ENCODE results near the gene LIME1.

DNA sequence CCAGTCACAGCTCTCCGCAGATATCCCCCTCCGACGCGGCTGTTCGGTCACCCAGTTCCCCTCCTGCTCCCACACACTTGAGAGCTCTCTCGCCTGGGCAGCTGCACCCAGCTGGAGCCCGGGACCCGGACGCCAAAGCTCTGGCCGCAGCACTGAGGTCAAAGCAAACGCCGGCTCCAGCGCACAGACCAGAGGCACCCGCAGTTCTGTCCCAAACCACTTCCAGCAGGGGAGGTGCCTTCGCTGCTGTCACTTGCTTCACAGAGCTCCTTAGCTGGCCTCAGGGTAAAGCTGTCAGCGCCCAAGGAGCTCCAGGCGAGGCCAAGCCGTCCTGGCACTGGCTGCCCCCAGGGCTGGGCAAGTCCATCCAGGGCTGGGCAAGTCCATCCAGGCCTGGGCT is 31.0 kb downstream of the LIME1 start:
- no peak for TF ChIP-seq POLR2A (IDR thresholded peaks at IDR 0.05)
- TF ChIP-seq, protein P1, sequence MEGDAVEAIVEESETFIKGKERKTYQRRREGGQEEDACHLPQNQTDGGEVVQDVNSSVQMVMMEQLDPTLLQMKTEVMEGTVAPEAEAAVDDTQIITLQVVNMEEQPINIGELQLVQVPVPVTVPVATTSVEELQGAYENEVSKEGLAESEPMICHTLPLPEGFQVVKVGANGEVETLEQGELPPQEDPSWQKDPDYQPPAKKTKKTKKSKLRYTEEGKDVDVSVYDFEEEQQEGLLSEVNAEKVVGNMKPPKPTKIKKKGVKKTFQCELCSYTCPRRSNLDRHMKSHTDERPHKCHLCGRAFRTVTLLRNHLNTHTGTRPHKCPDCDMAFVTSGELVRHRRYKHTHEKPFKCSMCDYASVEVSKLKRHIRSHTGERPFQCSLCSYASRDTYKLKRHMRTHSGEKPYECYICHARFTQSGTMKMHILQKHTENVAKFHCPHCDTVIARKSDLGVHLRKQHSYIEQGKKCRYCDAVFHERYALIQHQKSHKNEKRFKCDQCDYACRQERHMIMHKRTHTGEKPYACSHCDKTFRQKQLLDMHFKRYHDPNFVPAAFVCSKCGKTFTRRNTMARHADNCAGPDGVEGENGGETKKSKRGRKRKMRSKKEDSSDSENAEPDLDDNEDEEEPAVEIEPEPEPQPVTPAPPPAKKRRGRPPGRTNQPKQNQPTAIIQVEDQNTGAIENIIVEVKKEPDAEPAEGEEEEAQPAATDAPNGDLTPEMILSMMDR (IDR thresholded peaks at IDR 0.05), result no peak
